LNCaP clone FGC (cell line): ENCODE results near the gene HS2ST1.

Experiments used
- DNase-seq: peaks from one replicate; pipeline ENCODE4 v3.0.0-alpha.2; 2011; ENCODE audit warnings: low read depth
- H3K4me3 ChIP-seq: 2 replicates; pipeline ENCODE4 v1.5.1; 2011; ENCODE audit warnings: mild to moderate bottlenecking, low read depth, low read length, control low read depth
- TF ChIP-seq, protein P1 (sequence below): IDR thresholded peaks from 2 replicates; pipeline ENCODE4 v1.5.1; 2012; ENCODE audit warnings: mild to moderate bottlenecking; ENCODE audit not compliant: control insufficient read depth, insufficient read depth; ENCODE audit errors: extremely low read depth

The HS2ST1 gene

GRCh38 chr1:86913896-86914600, 387 bp upstream of the HS2ST1 start, which contains the start of gene SELENOF:
Gene SELENOF, minus strand, starts transcription at chr1:86914126. Its CDS starts 15 bp downstream, at chr1:86914111.
- DNase-seq, result peak; percentile 100
- TF ChIP-seq, protein P1, sequence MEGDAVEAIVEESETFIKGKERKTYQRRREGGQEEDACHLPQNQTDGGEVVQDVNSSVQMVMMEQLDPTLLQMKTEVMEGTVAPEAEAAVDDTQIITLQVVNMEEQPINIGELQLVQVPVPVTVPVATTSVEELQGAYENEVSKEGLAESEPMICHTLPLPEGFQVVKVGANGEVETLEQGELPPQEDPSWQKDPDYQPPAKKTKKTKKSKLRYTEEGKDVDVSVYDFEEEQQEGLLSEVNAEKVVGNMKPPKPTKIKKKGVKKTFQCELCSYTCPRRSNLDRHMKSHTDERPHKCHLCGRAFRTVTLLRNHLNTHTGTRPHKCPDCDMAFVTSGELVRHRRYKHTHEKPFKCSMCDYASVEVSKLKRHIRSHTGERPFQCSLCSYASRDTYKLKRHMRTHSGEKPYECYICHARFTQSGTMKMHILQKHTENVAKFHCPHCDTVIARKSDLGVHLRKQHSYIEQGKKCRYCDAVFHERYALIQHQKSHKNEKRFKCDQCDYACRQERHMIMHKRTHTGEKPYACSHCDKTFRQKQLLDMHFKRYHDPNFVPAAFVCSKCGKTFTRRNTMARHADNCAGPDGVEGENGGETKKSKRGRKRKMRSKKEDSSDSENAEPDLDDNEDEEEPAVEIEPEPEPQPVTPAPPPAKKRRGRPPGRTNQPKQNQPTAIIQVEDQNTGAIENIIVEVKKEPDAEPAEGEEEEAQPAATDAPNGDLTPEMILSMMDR, result no peak
- H3K4me3 ChIP-seq, result peak within 1 kb of the TSS; percentile 94

- TF ChIP-seq, protein P1, result no peak
- DNase-seq, result no peak
- H3K4me3 ChIP-seq, result peak overlapping the region; percentile 81
These were observed 732 bp downstream of the HS2ST1 start for GRCh38 chr1:86914998-86915736.

DNA sequence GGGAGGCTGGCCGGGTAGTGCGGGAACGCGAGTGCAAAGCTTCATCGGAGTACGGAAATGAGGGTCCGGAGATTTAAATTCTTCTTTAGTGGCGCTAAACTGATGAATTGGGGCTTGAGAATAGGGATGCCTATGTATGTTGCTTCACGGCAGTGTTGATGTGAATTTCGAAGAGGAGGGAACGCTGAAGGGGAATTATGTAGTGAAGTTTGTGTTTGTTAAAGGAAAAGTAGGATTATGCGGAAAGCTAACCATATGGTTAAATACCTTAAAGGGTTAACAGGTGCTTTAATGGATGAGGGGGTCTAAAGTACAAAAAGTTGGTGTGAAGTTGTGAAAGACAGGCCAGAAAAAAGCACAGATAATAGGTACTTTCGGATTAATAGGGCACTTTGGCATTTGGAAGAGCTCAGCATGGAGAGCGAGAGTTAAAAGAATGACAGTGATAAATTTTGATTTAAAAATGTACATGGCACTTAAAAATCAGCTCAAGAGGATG, 1.4 kb downstream of the HS2ST1 start:
- TF ChIP-seq, protein P1, result no peak
- DNase-seq, result no peak
- H3K4me3 ChIP-seq, result peak overlapping the region; percentile 81

DNA sequence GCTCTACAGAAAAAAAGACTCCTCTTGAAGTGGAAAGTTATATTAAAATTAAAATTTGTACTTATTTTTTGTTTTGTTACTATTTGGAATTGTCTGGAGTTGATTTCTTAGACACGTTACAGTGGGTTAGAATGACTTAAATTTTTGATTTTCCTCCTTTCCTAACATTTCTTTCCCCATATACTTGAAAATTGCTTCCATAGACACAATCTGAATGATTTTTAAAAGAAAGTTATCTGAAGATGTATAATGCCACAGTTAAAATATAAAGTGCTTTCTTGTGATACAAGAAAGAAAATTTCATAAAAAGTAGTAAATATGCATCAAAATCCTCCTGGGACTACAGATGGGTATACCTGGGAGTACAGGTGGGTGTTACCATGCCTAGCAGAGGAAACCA, 2.3 kb downstream of the HS2ST1 start:
- TF ChIP-seq, protein P1, result no peak

DNA sequence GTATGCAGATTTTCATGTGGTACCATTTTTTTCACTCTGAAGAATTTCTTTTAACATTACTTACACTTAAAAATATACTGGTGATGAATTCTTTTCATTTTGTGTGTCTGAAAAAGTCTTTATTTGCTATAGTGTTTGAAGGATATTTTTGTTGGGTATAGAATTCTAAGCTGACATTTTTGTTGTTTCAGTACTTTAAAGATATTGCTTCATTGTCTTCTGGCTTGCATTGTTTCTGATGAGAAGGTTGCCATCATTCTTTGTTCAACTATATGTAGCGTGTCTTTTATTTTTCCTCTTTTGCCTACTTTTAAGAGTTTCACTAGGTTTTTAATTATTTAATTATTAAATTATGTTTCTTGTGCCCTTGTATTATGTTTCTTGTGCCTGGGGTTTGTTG, 8.0 kb downstream of the HS2ST1 start:
- no peak overlapping the region for H3K4me3 ChIP-seq
- DNase-seq, result no peak
- TF ChIP-seq, protein P1, result no peak

More for the DNA sequence above, 2.3 kb downstream of the HS2ST1 start:
- DNase-seq, result no peak
- no peak overlapping the region for H3K4me3 ChIP-seq

DNA sequence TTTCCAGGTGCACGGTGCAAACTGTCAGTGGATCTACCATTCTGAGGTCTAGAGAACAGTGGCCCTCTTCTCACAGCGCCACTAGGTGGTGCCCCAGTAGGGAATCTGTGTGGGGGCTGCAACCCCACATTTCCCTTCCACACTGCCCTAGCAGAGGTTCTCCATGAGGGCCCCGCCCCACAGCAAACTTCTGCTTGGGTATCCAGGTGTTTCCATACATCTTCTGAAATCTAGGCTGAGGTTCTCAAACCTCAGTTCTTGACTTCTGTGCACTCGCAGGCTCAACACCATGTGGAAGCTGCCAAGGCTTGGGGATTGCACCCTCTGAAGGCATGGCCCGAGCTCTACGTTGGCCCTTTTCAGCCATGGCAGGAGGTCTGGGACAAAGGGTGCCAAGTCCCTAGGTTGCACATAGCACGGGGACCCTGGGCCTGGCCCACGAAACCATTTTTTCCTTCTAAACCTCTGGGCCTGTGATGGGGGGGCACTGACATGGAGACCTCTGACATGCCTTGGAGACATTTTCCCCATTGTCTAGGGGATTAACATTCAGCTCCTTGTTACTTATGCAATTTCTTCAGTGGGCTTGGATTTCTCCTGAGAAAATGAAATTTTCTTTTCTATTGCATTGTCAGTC, 10.0 kb downstream of the HS2ST1 start:
- no peak overlapping the region for H3K4me3 ChIP-seq
- TF ChIP-seq, protein P1, result no peak
- DNase-seq, result no peak
